Fibroblast of the aortic adventitia (primary cell): Measurements from ENCODE around the gene OR8D2. TPM values are rescaled to one million over a fixed set of nuclear protein-coding genes. Genes with fewer than 3 reads are reported as not detected.

Source experiments
- DNase-seq: peaks from one replicate; pipeline ENCODE4 v3.0.0-alpha.2; 2010; ENCODE audit warnings: low read depth
- H3K4me3 ChIP-seq: 2 replicates; pipeline ENCODE4 v1.5.1; 2011; ENCODE audit warnings: low read depth, mild to moderate bottlenecking, control low read depth, low read length, moderate library complexity
- CTCF ChIP-seq: IDR thresholded peaks from 2 replicates; pipeline ENCODE4 v1.5.1; 2011; ENCODE audit warnings: mild to moderate bottlenecking, low read length, control low read depth, inconsistent platforms; ENCODE audit not compliant: insufficient read depth
- total RNA-seq: library from RNA; depleted of rRNA; stranded (reverse); fragments of >200 nt; gene quantifications from 2 replicates; pipeline ENCODE4 v1.2.3, GENCODE V29; 2012; ENCODE audit warnings: low replicate concordance

The OR8D2 gene, protein sequence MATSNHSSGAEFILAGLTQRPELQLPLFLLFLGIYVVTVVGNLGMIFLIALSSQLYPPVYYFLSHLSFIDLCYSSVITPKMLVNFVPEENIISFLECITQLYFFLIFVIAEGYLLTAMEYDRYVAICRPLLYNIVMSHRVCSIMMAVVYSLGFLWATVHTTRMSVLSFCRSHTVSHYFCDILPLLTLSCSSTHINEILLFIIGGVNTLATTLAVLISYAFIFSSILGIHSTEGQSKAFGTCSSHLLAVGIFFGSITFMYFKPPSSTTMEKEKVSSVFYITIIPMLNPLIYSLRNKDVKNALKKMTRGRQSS
- not detected in 2 replicates for total RNA-seq

DNA sequence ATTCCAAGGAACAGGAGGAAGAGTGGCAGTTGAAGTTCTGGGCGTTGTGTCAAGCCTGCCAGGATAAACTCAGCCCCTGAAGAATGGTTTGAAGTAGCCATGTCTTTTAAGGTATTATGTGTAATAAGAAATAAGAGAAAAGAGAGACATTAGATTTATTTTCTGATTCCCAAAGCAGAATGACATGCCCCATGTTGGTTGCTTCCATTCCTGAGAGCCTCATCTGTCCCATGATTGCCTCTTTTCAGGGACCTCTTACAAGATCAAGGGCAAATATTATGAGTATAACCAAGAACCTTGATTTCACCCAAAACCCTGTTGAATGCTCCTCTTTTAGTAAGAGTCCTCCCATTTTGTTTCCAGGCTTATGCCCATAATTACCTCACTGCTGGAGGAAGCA lies at the start of gene OR8D2:
Gene OR8D2, minus strand, starts transcription at position 101 of the 400 bp plus-strand sequence. Its CDS starts 0 bp downstream, at position 101.
- DNase-seq, result no peak
- no peak within 1 kb of the TSS for H3K4me3 ChIP-seq
- TF ChIP-seq CTCF, result no peak

GRCh38 chr11:124359566-124359965 lies 39.6 kb upstream of the OR8D2 start:
- TF ChIP-seq CTCF, result no peak
- DNase-seq, result no peak
- H3K4me3 ChIP-seq, result no peak overlapping the region

- H3K4me3 ChIP-seq, result no peak overlapping the region
- TF ChIP-seq CTCF, result no peak
- DNase-seq, result no peak
Observed at GRCh38 chr11:124346311-124346955, 26.4 kb upstream of the OR8D2 start.

DNA sequence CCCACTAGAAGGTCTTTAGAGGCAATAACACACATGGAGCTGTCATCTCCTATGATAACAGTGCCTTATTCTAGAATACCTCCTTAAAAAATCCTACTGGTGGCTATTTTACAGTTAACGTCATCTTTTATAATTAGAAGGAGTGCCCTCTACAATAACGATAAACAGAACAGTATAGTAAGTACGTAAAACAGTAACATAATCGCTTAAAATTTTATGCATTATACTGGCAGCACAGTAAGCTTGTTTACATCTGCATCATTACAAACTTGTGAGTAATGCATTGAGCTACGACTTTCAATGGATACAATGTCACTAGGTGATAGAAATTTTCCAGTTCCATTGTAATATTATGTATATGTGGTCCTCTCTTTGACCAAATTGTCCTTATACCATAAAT lies 24.3 kb upstream of the OR8D2 start:
- TF ChIP-seq CTCF, result no peak
- H3K4me3 ChIP-seq, result no peak overlapping the region
- DNase-seq, result no peak

DNA sequence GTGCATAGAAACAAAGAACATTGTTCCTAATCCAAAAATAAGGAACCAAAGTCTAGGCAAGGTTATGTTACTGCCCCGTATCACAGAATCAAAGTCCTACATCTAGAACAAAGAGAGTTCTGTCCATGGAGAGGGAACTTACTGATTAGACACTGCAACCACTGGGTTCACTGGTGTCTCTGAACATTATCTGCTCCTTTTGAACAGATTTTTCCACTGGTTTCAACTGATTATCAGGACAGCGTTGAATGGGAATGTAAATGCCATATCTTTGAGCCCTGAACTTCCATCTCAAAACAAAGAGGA lies 20.1 kb upstream of the OR8D2 start:
- DNase-seq, result no peak
- TF ChIP-seq CTCF, result no peak
- no peak overlapping the region for H3K4me3 ChIP-seq

DNA sequence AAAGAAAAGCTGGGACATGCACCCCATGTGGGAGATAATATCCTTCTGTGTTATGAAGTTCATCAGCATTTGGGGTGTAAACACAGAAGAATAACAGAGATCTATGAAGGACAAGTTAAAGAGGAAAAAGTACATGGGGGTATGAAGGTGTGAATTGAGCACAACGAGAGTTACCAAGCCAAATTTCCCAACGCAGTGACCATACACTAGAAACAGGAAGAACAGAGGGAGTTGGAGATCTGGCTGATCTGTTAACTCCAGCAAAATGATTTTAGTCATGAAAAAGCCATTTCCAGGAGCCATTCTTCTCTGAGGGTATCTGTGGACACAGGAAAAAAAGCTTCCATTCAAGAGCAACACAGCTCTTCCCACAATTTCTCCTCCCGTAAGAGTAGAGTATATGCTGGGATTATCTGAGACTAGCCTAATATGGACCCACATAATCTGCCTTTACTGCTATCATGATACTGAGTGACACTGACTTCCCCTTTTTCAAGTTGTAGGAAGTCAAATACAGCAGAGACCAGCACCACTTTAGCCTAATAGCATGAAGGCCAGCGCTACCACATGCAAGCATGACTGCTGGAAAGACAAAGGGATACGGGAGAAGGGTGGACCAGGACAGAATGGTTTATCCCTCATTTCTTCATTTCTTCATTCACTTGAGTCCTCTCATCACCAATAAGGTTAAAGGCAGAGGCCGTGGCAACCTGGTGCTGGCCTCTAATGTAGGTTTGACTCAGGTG lies 19.6 kb upstream of the OR8D2 start:
- TF ChIP-seq CTCF, result no peak
- no peak overlapping the region for H3K4me3 ChIP-seq
- DNase-seq, result no peak
